GM12873 (cell line): ENCODE data around the gene MTREX.

Source experiments
- CTCF ChIP-seq: IDR thresholded peaks from 2 replicates; pipeline ENCODE4 v1.5.1; 2012; ENCODE audit warnings: low read depth, mild to moderate bottlenecking, moderate library complexity, low read length, control low read depth; ENCODE audit not compliant: insufficient read depth; ENCODE audit errors: missing control alignments

Gene MTREX

DNA sequence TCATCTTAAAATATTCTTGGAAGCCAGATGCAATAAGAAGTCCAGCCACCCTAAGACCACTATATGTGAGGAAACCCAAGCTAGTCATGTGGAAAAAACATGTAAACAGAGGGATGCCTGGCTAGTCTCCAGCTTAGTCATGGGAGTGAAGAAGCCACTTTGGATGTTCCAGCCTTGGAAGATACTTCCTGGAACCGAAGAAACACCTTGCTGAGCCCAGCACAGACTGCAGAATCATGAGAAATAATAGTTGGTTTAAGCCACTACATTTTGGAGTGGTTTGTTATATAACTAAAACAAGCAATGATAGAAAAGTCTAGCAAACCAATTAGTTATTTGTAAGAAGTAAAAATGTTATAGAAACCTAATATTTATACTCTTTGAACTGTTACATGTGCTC lies 12.9 kb upstream of the MTREX start:
- TF ChIP-seq CTCF = no peak

DNA sequence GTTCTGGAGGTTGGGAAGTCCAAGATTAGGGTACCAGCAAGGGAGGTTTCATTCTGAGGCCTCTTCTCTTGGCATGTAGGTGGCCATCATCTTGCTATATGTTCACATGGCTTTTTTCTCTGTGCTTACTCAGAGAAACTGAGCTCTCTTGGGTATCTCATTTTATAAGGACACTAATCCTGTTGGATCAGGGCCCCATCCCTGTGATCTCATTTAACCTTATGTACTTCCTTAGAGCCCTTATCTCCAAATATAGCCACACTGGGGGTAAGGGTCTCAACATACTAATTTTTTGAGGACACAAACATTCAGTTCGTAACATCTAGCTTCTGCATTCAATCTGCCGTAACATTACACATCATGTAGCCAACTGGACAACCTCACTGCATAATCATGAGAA lies 6.9 kb upstream of the MTREX start:
- TF ChIP-seq CTCF = no peak

GRCh38 chr5:55303238-55303690 lies 4.5 kb upstream of the MTREX start:
- no peak for TF ChIP-seq CTCF

- TF ChIP-seq CTCF = no peak
Observed at GRCh38 chr5:55304584-55304983, 3.2 kb upstream of the MTREX start.

DNA sequence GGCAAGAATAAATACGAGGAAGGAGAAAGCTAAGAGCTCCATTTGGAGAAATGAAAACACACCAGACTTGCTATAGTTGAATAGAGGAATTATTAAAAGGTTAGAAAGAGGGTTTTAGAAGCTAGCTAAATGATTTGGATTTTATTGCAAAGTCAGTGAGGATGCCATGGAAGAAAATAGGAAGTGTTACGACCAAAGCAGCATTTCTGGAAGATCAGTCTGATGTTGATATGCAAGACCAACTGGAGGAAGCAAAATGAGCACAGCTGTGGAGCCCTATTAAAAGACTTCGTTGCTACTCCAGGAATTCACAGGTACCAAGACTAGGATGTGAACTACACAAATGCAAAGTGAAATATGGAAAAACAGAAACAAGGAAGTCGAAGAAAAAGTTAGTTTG lies 2.4 kb upstream of the MTREX start:
- no peak for TF ChIP-seq CTCF

GRCh38 chr5:55306641-55307382 lies 977 bp upstream of the MTREX start:
- TF ChIP-seq CTCF = no peak

GRCh38 chr5:55308254-55308836 lies 556 bp downstream of the MTREX start:
- TF ChIP-seq CTCF = peak; percentile 15
